Brain microvascular endothelial cell (primary cell): ENCODE measurements around the gene SPSB1.
A peak's percentile ranks its signal among the peaks of the same experiment; 100 is the strongest.

Experiments
- DNase-seq: peaks from one replicate; pipeline ENCODE4 v3.0.0-alpha.2; 2020
- H3K27ac ChIP-seq: fragments of 250-450 bp; sonication (Bioruptor Pico); 2 replicates; pipeline ENCODE4 v1.5.1; 2020; ENCODE audit warnings: mild to moderate bottlenecking, moderate library complexity
- H3K27me3 ChIP-seq: fragments of 250-450 bp; sonication (Bioruptor Pico); replicated peaks from 2 replicates; pipeline ENCODE4 v1.5.1; 2020; ENCODE audit warnings: mild to moderate bottlenecking
- H3K36me3 ChIP-seq: fragments of 250-450 bp; sonication (Bioruptor Pico); replicated peaks from 2 replicates; pipeline ENCODE4 v1.5.1; 2020; ENCODE audit warnings: mild to moderate bottlenecking
- H3K4me3 ChIP-seq: 2 replicates; pipeline ENCODE4 v1.5.1; 2011; ENCODE audit warnings: low read depth, mild to moderate bottlenecking, control low read depth, low read length, moderate library complexity
- in situ Hi-C: cut with HindIII; loops from 2 replicates; pipeline ENCODE4 v1.10.0; 2017; ENCODE audit warnings: low sequenced_read_pairs, low pct_ligation_motif_present
- TF ChIP-seq, protein P1 (sequence below): IDR thresholded peaks from 2 replicates; pipeline ENCODE4 v1.5.1; 2011; ENCODE audit warnings: low read depth, mild to moderate bottlenecking, moderate library complexity, low read length, control low read depth, inconsistent platforms; ENCODE audit errors: missing control alignments

The SPSB1 gene

GRCh38 chr1:9317591-9318417 lies 25.1 kb downstream of the SPSB1 start:
- Histone ChIP-seq H3K27ac (no peak overlapping the region), H3K4me3 (no peak overlapping the region), H3K36me3 (peaks cover 6% of the 10 kb centered on the region), H3K27me3 (no peaks in the 10 kb centered on the region)
- in situ Hi-C loops: no loop called here
- DNase-seq: no peak
- TF ChIP-seq, protein P1, sequence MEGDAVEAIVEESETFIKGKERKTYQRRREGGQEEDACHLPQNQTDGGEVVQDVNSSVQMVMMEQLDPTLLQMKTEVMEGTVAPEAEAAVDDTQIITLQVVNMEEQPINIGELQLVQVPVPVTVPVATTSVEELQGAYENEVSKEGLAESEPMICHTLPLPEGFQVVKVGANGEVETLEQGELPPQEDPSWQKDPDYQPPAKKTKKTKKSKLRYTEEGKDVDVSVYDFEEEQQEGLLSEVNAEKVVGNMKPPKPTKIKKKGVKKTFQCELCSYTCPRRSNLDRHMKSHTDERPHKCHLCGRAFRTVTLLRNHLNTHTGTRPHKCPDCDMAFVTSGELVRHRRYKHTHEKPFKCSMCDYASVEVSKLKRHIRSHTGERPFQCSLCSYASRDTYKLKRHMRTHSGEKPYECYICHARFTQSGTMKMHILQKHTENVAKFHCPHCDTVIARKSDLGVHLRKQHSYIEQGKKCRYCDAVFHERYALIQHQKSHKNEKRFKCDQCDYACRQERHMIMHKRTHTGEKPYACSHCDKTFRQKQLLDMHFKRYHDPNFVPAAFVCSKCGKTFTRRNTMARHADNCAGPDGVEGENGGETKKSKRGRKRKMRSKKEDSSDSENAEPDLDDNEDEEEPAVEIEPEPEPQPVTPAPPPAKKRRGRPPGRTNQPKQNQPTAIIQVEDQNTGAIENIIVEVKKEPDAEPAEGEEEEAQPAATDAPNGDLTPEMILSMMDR: no peak

DNA sequence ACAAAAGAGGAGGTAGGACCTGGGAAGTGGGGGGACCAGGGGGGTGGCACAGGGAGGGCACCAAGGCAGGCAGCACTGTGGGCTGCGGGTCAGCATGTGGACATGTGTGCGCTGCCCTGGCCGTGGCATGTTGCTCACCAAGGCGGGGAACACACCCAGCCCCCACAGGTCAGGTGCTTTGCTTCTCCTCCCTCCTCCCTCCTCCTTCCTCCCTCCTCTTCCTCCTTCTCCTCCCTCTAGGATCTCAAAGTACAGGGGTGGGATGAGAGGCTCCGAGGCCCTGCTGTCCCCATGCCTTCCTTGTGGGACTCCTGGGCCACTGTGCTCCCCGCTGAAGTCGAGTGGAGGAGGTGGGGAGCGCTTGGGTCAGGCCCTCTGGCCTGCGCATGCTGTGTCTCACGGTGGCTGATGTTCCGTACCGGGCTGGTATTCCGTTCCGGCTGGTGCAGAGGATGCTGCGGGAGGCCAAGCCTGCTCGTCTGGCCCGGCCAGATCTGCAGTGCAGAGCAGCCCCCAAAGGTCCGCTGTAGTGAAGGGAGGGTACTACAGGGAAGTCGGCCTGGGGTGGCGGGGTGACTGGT lies 26.6 kb downstream of the SPSB1 start:
- in situ Hi-C loops: no loop called here
- Histone ChIP-seq H3K27me3 (no peaks in the 10 kb centered on the region), H3K27ac (no peak overlapping the region), H3K36me3 (peaks cover 6% of the 10 kb centered on the region), H3K4me3 (no peak overlapping the region)
- DNase-seq: no peak
- TF ChIP-seq, protein P1: no peak

DNA sequence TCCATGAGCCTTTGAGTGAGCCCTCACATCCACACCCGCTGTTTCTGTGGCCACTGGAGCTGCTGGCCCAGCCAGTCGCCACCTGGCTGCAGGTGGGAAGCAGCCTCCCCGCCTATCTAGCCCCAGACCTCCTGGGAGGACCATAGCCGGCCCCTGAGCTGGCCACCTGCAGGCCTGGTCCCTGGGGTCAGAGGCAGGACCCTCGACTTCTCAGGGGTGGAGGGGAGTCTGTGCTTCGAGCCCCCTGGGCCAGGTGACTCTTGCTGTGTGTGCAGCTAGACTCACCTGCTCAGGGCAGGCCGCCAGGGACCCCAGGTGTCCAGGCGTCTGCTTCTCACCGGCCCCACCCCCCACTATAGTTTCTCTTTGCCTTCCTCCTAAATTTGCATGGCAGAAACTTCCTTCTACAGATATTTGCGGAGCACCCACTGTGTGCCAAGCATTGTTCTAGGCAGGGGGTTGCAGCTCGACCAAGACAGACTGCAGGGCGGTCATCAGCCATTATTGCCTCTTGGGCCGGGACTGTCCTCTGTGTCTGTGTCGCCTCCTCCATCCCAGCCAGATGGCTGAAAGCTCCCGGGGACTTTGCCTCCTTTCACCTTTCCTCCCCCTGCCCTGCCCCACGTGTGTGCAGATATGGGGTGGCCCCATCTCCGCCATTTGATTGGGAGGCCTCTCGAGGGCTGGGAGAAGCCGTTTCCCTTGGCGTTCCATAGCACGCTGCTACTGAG lies 27.3 kb downstream of the SPSB1 start:
- in situ Hi-C loops: no loop called here
- H3K27ac ChIP-seq: no peak overlapping the region

DNA sequence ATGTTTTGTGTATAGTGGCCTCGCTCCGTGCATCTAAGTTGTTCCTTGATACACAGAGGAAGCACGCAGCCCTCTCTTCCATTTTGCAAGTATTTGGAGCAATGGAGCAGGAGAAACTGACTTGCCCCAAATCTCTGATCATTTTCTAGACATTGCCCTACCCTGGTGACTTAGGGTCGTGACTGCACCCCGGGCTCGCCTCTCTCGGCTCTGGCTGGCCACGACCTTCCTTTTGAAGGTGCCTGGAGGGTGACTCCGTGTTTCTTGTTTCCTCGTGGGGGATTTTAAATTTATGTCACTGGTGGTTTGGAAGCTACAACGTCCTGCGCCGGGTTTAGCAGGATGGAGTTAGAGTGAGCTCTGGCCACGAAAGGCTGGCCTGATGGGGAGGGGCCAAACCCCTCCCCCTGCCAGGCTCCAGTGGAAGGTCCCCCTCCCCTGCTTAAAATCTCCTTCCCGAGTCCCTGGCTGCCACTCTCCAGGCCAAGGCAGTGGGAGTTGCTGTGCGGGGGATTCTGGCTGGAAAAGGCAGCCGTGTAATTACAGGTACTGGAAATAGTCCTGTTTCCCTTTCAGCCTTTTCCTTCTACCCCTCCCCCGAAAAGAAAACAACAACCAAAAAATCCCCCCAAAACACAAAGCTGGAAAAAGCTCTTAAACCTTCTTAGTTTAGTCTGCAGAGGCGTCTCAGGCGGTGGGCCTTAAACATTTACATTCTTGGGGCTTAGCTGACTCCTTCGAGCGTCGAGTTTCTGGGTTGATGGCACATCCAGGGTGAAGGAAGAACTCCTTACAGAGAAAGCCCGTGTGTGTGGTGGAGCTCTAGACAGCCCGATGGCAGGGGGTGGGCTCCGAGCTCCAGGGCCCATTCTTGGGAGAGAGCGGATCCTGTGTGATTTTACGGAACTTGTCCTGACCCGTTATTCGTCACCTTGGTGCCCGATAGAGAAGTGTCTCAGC lies 28.1 kb downstream of the SPSB1 start:
- DNase-seq: no peak
- H3K36me3 ChIP-seq: peaks cover 6% of the 10 kb centered on the region
- no peak overlapping the region for H3K27ac ChIP-seq
- H3K4me3 ChIP-seq: no peak overlapping the region
- no peaks in the 10 kb centered on the region for H3K27me3 ChIP-seq
- in situ Hi-C loops: no loop called here
- TF ChIP-seq, protein P1: no peak

More for the DNA sequence above, 27.3 kb downstream of the SPSB1 start:
- Histone ChIP-seq H3K27me3 (no peaks in the 10 kb centered on the region), H3K36me3 (peaks cover 3% of the 10 kb centered on the region), H3K4me3 (no peak overlapping the region)
- TF ChIP-seq, protein P1: no peak
- DNase-seq: no peak

DNA sequence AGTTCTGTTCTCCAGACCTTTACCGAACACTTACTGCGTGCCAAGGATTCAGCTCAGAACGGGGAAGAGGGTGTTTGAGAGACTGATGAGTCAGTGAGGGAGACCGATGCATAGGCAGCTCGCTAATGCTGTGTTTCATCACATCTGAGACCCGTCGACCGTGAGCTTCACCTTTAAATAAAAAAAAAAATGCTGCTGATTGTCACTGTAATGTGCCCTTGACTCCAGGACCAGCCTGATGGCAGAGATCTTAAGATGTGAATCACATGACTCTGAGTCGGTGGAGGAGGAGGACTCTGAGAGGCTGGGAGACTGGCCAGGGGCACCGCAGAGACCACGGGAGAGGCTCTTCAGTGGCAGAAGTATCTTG lies 28.8 kb downstream of the SPSB1 start:
- Histone ChIP-seq H3K4me3 (no peak overlapping the region), H3K27me3 (no peaks in the 10 kb centered on the region), H3K27ac (no peak overlapping the region), H3K36me3 (peaks cover 6% of the 10 kb centered on the region)
- in situ Hi-C loops: no loop called here
- TF ChIP-seq, protein P1: no peak
- peak; percentile 46 for DNase-seq
